Thyroid gland (tissue), 4 donors: ENCODE data around the gene TMEM255B.

Experiments
- POLR2A ChIP-seq, 2 donors: fragments of 450-650 bp; IDR thresholded peaks; one replicate each; pipeline ENCODE4 v1.6.1; 2017; ENCODE audit warnings: antibody characterized with exemption in 2 of 2, mild to moderate bottlenecking in 2 of 2, moderate library complexity in 1 of 2
- TF ChIP-seq, protein P1 (sequence below), 6 experiments: fragments of 200-600 bp in 3 of 6; fragments of 450-650 bp in 3 of 6; sonication (generic) in 3 of 6; IDR thresholded peaks; one replicate each; pipeline ENCODE4 v1.5.1; 2016 to 2019; ENCODE audit warnings: antibody characterized with exemption in 6 of 6, mild to moderate bottlenecking in 2 of 6, inconsistent platforms in 1 of 6, moderate library complexity in 1 of 6

DNA sequence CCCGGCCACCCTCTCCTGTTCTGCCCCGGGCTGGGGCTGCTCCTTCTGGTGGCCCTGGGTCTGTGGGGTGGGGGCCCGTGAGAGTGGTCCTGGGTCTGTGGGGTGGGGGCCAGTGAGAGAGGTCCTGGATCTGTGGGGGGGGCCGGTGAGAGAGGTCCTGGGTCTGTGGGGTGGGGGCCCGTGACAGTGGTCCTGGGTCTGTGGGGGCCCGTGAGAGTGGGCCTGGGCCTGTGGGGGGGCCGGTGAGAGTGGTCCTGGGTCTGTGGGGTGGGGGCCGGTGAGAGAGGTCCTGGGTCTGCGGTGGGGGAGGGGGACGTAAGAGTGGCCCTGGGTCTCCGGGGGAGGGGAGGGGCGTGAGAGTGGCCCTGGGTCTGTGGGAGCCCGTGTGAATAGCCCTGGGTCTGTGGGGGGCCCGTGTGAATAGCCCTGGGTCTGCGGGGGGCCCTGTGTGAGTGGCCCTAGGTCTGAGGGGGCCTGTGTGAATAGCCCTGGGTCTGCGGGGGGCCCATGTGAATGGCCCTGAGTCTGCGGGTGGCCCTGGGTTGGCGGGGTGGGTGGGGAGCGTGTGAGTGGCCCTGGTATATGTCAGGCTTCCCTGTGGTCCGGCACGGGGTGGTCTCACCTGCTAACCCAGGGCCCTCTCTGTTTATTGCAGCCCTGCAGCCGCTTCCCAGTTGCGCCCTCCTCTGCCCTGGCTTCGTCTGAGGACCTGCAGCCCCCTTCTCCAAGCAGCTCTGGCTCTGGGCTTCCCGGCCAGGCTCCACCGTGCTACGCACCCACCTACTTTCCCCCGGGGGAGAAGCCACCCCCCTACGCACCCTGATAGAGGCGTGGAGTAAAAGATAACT is 52.3 kb downstream of the TMEM255B start:
- TF ChIP-seq, protein P1, sequence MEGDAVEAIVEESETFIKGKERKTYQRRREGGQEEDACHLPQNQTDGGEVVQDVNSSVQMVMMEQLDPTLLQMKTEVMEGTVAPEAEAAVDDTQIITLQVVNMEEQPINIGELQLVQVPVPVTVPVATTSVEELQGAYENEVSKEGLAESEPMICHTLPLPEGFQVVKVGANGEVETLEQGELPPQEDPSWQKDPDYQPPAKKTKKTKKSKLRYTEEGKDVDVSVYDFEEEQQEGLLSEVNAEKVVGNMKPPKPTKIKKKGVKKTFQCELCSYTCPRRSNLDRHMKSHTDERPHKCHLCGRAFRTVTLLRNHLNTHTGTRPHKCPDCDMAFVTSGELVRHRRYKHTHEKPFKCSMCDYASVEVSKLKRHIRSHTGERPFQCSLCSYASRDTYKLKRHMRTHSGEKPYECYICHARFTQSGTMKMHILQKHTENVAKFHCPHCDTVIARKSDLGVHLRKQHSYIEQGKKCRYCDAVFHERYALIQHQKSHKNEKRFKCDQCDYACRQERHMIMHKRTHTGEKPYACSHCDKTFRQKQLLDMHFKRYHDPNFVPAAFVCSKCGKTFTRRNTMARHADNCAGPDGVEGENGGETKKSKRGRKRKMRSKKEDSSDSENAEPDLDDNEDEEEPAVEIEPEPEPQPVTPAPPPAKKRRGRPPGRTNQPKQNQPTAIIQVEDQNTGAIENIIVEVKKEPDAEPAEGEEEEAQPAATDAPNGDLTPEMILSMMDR (IDR thresholded peaks at IDR 0.05), result no peak
- TF ChIP-seq POLR2A (IDR thresholded peaks at IDR 0.05), result no peak
